Limb (tissue), 2 donors: ENCODE measurements around the gene KDM4B.

Experiments used
- DNase-seq, 2 donors: peaks; one replicate each; pipeline ENCODE4 v3.0.0-alpha.2; 2016; ENCODE audit errors: extremely low spot score in 2 of 2

Gene KDM4B

GRCh38 chr19:4984438-4984990 is 15.6 kb downstream of the KDM4B start:
- DNase-seq = no peak

GRCh38 chr19:4985551-4985991 is 16.7 kb downstream of the KDM4B start:
- no peak for DNase-seq

GRCh38 chr19:4986056-4986455 is 17.1 kb downstream of the KDM4B start:
- no peak for DNase-seq

- no peak for DNase-seq
These were observed 17.6 kb downstream of the KDM4B start for GRCh38 chr19:4986471-4986891.

DNA sequence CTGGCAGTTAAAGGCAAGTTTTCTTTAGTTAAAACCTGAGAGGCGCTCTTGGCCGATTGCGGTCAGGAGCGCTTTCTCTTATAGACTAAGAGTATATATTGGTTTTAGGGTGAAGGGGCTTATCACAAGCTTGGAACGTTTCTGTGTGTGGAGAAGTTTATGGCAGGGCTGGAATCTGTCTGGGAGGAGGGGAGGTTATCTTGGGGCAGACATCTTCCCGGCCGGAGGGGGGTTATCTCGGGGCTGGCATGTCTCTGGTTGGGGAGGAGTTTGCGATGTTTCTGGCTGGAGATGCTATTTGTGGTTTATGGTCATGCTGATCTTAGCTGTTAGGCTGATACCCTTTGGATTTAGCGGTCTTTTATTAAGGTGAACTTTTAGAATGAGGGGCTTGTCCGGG is 18.3 kb downstream of the KDM4B start:
- DNase-seq = no peak

DNA sequence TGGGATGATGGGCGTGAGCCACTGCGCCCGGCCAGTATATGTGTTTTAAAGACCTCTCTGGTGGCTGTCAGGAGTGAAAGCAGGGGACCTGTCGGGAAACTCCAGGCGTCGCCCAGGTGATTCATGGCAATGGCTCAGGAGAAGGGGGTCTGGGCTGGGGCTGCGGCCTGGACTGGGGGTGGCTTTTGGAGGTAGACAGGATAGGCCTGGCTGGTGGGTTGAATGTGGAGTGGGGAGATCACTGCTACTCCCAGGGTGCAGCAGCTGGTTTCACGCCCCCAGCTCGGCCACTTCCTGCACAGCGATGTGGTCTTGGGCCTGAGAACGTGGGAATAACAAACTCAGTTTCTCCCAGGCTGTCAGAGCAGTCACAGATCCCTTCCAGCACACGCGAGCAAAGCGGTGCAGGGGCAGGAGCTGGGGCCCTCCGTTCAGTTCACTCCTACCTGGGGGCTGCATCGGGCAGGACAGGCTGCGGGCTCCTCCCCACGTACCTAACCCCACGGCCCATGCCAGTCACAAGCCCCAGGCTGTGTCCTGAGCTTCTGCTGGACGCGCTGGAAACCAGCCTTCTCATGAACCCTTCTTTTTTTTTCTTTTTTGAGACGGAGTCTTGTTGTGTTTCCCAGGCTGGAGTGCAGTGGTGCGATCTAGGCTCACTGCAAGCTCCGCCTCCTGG is 18.9 kb downstream of the KDM4B start:
- DNase-seq = no peak

- DNase-seq = no peak
These were observed 19.9 kb downstream of the KDM4B start for GRCh38 chr19:4988770-4989251.

- DNase-seq = no peak
These were observed 21.4 kb downstream of the KDM4B start for GRCh38 chr19:4990306-4990705.

DNA sequence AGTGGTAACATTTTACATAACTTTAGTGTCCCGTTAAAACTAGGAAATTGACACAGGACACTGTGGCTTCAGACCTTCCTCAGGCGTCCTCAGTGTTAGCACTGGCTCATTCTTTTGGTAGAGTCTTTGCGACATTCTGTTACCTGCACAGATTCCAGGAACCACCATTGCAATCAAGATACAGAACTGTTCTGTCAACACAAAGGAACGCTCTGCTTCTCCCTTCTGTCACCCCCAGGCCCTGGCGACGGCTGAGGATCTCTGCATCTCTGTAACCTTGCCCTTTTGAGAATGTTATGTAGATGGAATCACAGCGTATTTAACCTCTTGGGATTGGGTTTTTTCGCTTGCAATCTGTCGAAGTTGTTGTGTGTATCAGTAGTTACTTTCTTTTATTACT is 22.6 kb downstream of the KDM4B start:
- DNase-seq = no peak

DNA sequence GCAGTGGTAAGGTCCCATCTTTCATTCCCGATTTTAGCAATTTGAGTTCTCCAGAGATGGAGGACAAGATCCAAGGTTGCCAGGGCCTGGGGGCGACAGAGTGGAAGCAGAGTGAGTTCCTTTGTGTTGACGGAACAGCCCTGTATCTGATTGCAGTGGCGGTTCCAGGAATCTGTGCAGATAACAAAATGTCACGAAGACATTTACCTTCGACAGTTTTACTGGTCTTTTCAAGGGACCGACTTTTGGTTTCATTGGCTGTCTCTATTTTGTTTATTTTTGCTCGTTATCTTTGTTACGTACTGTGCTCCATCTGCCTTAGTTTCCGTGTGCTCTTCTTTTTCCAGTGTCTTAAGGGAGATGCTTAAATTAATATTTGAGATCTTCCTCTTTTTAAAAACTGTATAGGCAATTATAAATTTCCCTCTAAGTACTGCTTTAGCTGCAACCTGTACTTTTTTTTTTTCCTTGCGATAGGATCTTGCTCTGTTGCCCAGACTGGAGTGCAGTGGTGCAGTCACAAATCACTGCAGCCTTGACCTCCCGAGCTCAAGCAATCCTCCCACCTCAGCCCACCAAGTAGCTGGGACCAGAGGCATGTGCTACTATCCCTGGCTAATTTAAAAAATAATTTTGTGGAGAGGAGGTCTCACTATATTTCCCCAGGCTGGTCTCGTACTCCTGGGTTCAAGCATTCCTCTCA is 23.2 kb downstream of the KDM4B start:
- no peak for DNase-seq

DNA sequence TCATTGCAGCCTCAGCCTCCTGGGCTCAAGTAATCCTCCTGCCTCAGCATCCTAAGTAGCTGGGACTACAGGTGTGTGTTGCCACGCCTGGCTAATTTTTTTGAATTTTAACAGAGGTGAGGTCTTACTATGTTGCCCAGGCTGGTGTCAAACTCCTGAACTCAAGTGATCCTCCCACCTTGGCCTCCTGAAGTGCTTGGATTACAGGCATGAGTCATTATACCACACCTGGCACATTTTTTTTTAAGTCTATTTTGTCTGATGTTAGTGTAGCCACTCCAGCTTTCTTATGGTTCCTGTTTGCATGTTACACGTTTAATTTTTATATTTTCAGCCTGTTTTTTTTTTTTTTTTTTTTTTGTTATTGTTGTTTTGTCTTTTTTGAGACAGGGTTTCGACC is 24.8 kb downstream of the KDM4B start:
- DNase-seq = no peak

DNA sequence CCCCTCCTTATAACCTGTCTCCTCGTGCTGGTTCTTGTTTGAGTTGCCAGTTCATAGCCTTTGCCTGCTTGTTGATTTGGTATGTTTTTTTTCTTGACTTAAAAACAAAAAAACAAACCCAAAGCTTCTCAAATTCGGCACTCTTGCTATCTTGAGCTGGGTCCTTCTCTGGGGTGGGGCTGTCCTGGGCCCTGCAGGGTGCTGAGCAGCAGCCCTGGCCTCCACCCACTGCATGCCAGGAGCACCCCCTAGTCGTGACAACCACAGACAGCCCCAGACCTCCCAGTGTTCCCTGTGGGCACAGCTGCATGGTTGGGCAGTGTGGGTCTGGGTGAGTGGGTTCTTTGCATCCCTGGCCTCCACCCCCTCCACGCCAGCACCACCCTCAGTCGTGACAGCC is 27.8 kb downstream of the KDM4B start:
- no peak for DNase-seq

DNA sequence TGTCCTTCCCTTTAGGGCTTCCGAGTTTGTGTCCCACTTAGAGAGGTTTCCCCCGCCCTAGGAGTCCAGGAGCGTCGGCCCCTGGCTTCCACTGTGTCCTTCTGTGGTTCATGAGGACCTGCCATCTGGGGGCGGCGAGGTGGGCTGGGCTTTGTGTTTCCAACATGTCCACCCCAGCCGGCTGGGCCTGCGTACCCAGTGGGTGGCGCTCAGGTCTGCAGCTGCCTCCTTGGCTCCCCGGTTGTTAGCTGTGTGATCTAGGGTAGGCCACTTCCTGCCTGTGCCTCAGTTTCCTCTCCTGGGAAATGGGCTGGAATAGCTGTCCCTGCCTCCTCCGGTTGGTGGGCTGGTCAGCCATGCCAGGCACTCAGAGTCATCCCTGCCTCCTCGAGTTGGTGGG is 28.4 kb downstream of the KDM4B start:
- DNase-seq = no peak

GRCh38 chr19:5000120-5000611 is 31.3 kb downstream of the KDM4B start:
- no peak for DNase-seq

DNA sequence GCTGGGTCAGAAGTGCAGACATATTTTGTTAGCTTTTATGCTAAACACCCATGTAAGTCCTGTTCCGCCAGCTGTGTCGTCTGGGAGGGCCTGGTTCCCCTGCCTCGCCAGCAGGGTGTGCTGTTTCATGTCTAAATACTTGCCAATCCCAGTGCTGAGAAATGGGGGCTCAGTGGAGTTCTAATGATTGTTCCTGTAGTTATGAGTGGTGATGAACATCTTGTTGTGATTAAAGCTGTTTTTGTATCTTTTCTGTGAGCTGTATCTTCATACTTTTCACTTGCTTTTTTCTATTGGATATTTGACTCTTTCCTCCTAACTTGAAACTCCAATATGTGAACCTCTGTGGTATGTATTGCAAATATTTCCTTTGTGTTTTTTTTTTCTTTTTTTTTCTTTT is 32.7 kb downstream of the KDM4B start:
- DNase-seq = no peak

GRCh38 chr19:5002143-5002542 is 33.2 kb downstream of the KDM4B start:
- no peak for DNase-seq

GRCh38 chr19:5003781-5004180 is 34.9 kb downstream of the KDM4B start:
- no peak for DNase-seq

DNA sequence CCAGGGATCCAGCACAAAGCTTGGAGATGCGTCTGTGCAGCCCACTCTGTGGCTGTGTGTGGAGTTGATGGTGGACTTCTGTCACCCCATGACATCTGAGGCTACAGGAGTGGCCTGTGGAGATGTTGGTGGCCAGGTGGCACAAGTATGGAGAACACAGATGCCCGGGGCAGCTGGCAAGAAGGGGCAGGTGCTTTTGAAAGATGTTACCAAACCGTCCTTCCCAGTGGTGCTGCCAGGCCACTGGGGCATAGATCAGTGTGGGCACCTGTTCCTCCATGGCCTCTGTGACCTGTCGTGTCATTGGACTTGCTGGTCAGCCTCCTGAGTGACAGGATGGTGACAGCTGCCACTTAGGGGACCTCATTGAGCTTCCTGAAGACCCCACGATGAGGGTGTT is 36.2 kb downstream of the KDM4B start:
- DNase-seq = no peak

- no peak for DNase-seq
These were observed 37.3 kb downstream of the KDM4B start for GRCh38 chr19:5006201-5006600.

GRCh38 chr19:5006821-5007220 is 37.9 kb downstream of the KDM4B start:
- no peak for DNase-seq

- DNase-seq = no peak
These were observed 42.7 kb downstream of the KDM4B start for GRCh38 chr19:5011476-5012238.
